HepG2 (cell line): ENCODE results near the gene TMTC2. TPM values are rescaled to one million over a fixed set of nuclear protein-coding genes. Genes with fewer than 3 reads are reported as not detected.

Experiments used
- ATAC-seq: fragments of 200-7000 bp; cut with Tn5 transposase; 3 replicates; pipeline ENCODE4 v1.9.1; 2020; ENCODE audit warnings: mild to moderate bottlenecking, moderate library complexity
- BruUV-seq: library from RNA; stranded (reverse); fragments of 400-500 nt; replicated peaks from 2 replicates; lab custom pipeline; 2021; lab: Mats Ljungman, UMichigan
- CTCF ChIA-PET: fragments of 300-600 bp; formaldehyde crosslinking; extraction: SDS; loops from one replicate; lab custom pipeline; 2021; ENCODE audit warnings: low total read pairs, inconsistent platforms, low intra/inter-chr PET ratio; lab: Yijun Ruan, JAX
- POLR2A ChIA-PET: fragments of 350-600 bp; sonication (Branson Sonifier 250); formaldehyde crosslinking; loops from one replicate; lab custom pipeline; 2020; ENCODE audit warnings: antibody characterized with exemption, inconsistent platforms; lab: Yijun Ruan, JAX
- DNase-seq: peaks from one replicate; pipeline ENCODE4 v3.0.0-alpha.2; 2015; ENCODE audit warnings: low spot score
- FAIRE-seq: peaks from 3 replicates; lab custom pipeline; 2011; peaks lifted over from hg19 to GRCh38; lab: Jason Lieb, UNC
- H2AFZ ChIP-seq: one replicate; pipeline ENCODE4 v1.6.1; 2011; ENCODE audit warnings: low read length, inconsistent platforms
- H3K27ac ChIP-seq: fragments of 300-600 bp; 3 replicates; pipeline ENCODE4 v1.8.0; 2011; ENCODE audit warnings: mixed run types, mild to moderate bottlenecking, mixed read lengths, low read length, inconsistent platforms; ENCODE audit not compliant: insufficient read depth; ENCODE audit errors: extremely low read length
- H3K27me3 ChIP-seq, 2 experiments: fragments of 200-600 bp in 1 of 2; 2 replicates in 1 of 2; 3 replicates in 1 of 2; pipeline versions ENCODE4 v1.6.0 to v1.8.0; 2011; ENCODE audit warnings: low read length in 2 of 2, mild to moderate bottlenecking in 2 of 2, moderate library complexity in 2 of 2, inconsistent platforms in 1 of 2; ENCODE audit not compliant: insufficient read depth in 2 of 2, control insufficient read depth in 1 of 2
- H3K36me3 ChIP-seq, 2 experiments: fragments of 200-600 bp in 1 of 2; replicated peaks in 1 of 2; 2 replicates in 1 of 2; 3 replicates in 1 of 2; pipeline versions ENCODE4 v1.5.1 to v1.8.0; 2011; ENCODE audit warnings: low read length in 2 of 2, inconsistent platforms in 1 of 2; ENCODE audit not compliant: insufficient read depth in 2 of 2, control insufficient read depth in 1 of 2
- H3K4me1 ChIP-seq: 2 replicates; pipeline ENCODE4 v1.5.1; 2012; ENCODE audit warnings: low read length, inconsistent platforms; ENCODE audit not compliant: insufficient read depth
- H3K4me2 ChIP-seq: 2 replicates; pipeline ENCODE4 v1.6.0; 2011; ENCODE audit warnings: low read depth, low read length, inconsistent platforms
- H3K4me3 ChIP-seq, 3 experiments: fragments of 200-600 bp in 1 of 3; sonication (generic), shearing (Covaris generic) in 1 of 3; replicated peaks in 1 of 3; 2 replicates each; pipeline ENCODE4 v1.5.1; 2011 to 2016; ENCODE audit warnings: low read length in 3 of 3, inconsistent platforms in 2 of 3, low read depth in 2 of 3, mild to moderate bottlenecking in 2 of 3, control low read depth in 1 of 3, mixed read lengths in 1 of 3; ENCODE audit not compliant: insufficient read depth in 1 of 3
- H3K79me2 ChIP-seq: one replicate; pipeline ENCODE4 v1.6.1; 2011; ENCODE audit warnings: low read length, inconsistent platforms; ENCODE audit not compliant: insufficient read depth
- H3K9ac ChIP-seq: 2 replicates; pipeline ENCODE4 v1.6.0; 2011; ENCODE audit warnings: mild to moderate bottlenecking, low read depth, low read length, inconsistent platforms; ENCODE audit not compliant: insufficient read depth
- H3K9me3 ChIP-seq: 2 replicates; pipeline ENCODE4 v1.5.1; 2012; ENCODE audit warnings: mild to moderate bottlenecking, low read length
- H4K20me1 ChIP-seq: 2 replicates; pipeline ENCODE4 v1.6.0; 2011; ENCODE audit warnings: inconsistent platforms, mild to moderate bottlenecking, low read length, moderate library complexity; ENCODE audit not compliant: insufficient read depth
- BHLHE40 ChIP-seq: IDR thresholded peaks from 2 replicates; pipeline ENCODE4 v1.6.1; 2011; ENCODE audit warnings: low read length, improper control_type of control experiment
- CC2D1A ChIP-seq: sonication (generic); formaldehyde crosslinking; IDR thresholded peaks from 2 replicates; pipeline ENCODE4 v1.8.1; 2023; ENCODE audit warnings: mild to moderate bottlenecking, missing genetic modification reagents
- DNMT1 ChIP-seq: sonication (generic); formaldehyde crosslinking; IDR thresholded peaks from 2 replicates; pipeline ENCODE4 v1.5.1; 2020; ENCODE audit warnings: mild to moderate bottlenecking, missing genetic modification reagents
- GABPB1 ChIP-seq: IDR thresholded peaks from 2 replicates; pipeline ENCODE4 v1.6.1; 2016; ENCODE audit warnings: mild to moderate bottlenecking, missing genetic modification reagents, moderate library complexity, missing compliant biosample characterization
- GLI4 ChIP-seq: sonication (generic); formaldehyde crosslinking; IDR thresholded peaks from 2 replicates; pipeline ENCODE4 v1.5.1; 2020; ENCODE audit warnings: missing genetic modification reagents, mild to moderate bottlenecking, moderate library complexity, borderline replicate concordance
- HIVEP1 ChIP-seq: sonication (generic); formaldehyde crosslinking; IDR thresholded peaks from 2 replicates; pipeline ENCODE4 v1.4.0; 2020; ENCODE audit warnings: mild to moderate bottlenecking, missing genetic modification reagents
- MAFK ChIP-seq, 2 experiments: IDR thresholded peaks in 1 of 2; conservative IDR thresholded peaks in 1 of 2; 2 replicates each; pipeline ENCODE4 v1.6.1; 2011; ENCODE audit warnings: improper control_type of control experiment in 2 of 2, low read length in 2 of 2
- NPAS2 ChIP-seq: sonication (generic); formaldehyde crosslinking; IDR thresholded peaks from 2 replicates; pipeline ENCODE4 v1.8.0; 2022; ENCODE audit warnings: mild to moderate bottlenecking, missing genetic modification reagents, borderline replicate concordance
- PCBP2 ChIP-seq: fragments of 200-400 bp; formaldehyde crosslinking; optimal IDR thresholded peaks from 2 replicates; pipeline ENCODE3; 2018; ENCODE audit warnings: low read length, low read depth; ENCODE audit not compliant: poor library complexity, severe bottlenecking
- RBFOX2 ChIP-seq: fragments of 200-400 bp; formaldehyde crosslinking; IDR thresholded peaks from 2 replicates; pipeline ENCODE4 v1.6.1; 2017; ENCODE audit warnings: low read depth, mild to moderate bottlenecking, low read length
- SAFB2 ChIP-seq: sonication (generic); formaldehyde crosslinking; IDR thresholded peaks from 2 replicates; pipeline ENCODE4 v1.5.1; 2020; ENCODE audit warnings: missing genetic modification reagents, low read depth, mild to moderate bottlenecking, borderline replicate concordance
- ZC3H4 ChIP-seq: sonication (generic); formaldehyde crosslinking; IDR thresholded peaks from 2 replicates; pipeline ENCODE4 v1.4.0; 2020; ENCODE audit warnings: missing genetic modification reagents, borderline replicate concordance
- ZNF446 ChIP-seq: sonication (generic); formaldehyde crosslinking; IDR thresholded peaks from 2 replicates; pipeline ENCODE4 v1.5.0; 2020; ENCODE audit warnings: mild to moderate bottlenecking, missing genetic modification reagents
- ZNF816 ChIP-seq: sonication (generic); formaldehyde crosslinking; IDR thresholded peaks from 2 replicates; pipeline ENCODE4 v1.8.0; 2022; ENCODE audit warnings: missing genetic modification reagents, mild to moderate bottlenecking, borderline replicate concordance
- WGBS: methylation state at CpG from one replicate; pipeline ENCODE4 v1.1.6; 2017; ENCODE audit warnings: low lambda C conversion rate; 5-methylcytosine and 5-hydroxymethylcytosine counted together
- in situ Hi-C: cut with HindIII; loops from 2 replicates; pipeline ENCODE4 v1.10.0; 2017; ENCODE audit warnings: low pct_unique_long_range_greater_than_20kb; ENCODE audit not compliant: extremely low pct_ligation_motif_present
- intact Hi-C: fragments of 100-400 bp; cut with micrococcal nuclease; formaldehyde crosslinking; loops from one replicate; pipeline ENCODE4 v1.10.0; 2022; ENCODE audit not compliant: unreplicated experiment
- polyA plus RNA-seq, 8 experiments: library from polyadenylated mRNA; depleted of rRNA in 3 of 8; stranded (reverse) in 7 of 8; unstranded in 1 of 8; fragments of >200 nt; fragmentation: Illumina TruSeq in 4 of 8; extraction: Trizol in 4 of 8; gene quantifications; 2 replicates each; pipeline versions ENCODE4 v1.2.1 to v1.2.3, GENCODE V29; 2011 to 2016; ENCODE audit warnings: low read depth in 4 of 8, missing spikeins in 1 of 8, mixed read lengths in 1 of 8; ENCODE audit not compliant: insufficient read depth in 1 of 8
- total RNA-seq, 5 experiments: library from RNA; depleted of rRNA; stranded (reverse); fragments of >200 nt; fragmentation: Illumina TruSeq; extraction: Trizol; gene quantifications; 2 replicates each; pipeline ENCODE4 v1.2.3, GENCODE V29; 2016; ENCODE audit warnings: low read depth in 1 of 5
- TF ChIP-seq, protein P1 (sequence below): sonication (generic); formaldehyde crosslinking; IDR thresholded peaks from 2 replicates; pipeline ENCODE4 v1.8.0; 2022; ENCODE audit warnings: mild to moderate bottlenecking, missing genetic modification reagents; ENCODE audit not compliant: insufficient replicate concordance

Gene TMTC2
- total and polyA plus RNA-seq, 2 of the 13 experiments (the other 11 are each of a cell fraction or from before 2014, with no cell fraction given), result 0.55 to 0.63 TPM

DNA sequence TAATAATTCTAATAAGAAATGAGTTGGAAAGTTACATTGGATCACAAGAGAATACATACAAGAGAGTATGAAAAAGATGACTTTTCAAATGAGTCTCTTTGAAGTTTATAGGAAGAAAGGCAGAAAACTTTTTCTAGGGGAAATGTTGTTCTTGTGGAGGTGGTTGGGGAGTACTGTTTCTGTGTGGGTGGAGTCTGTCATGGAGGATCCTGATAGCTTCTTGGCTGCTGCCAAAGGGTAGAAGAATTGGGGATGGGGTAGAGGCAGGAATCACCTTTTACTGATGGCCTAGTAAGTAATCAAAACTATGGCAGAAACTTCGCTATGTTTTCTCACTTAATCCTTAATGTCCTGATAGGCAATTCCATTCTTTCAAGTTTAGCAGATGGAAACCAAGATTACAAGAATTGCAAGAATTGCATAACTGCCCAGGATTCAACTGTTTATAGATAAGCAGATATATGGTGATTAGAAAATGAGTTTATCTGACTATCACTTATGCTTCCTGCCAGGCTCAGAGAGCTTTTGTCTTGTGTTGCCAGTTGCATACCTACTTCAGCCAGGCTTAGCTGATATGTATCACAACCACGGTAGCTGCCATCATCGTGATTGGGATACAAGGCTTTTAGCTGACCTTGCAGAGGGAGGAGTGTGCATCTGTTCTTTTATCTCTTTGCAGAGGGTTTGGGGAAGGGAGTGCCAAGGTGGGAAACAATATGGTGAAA lies 463.9 kb downstream of the TMTC2 start:
- Histone ChIP-seq H3K9me3 (peaks cover 7% of the 10 kb centered on the region; the same call in 1 of the 2 replicates), H2AFZ (no peak overlapping the region), H3K4me3 (no peak overlapping the region), H3K36me3 (no peaks in the 10 kb centered on the region), H3K27ac (no peak overlapping the region)
- CTCF ChIA-PET, result no interaction called here
- BruUV-seq, result no TSS peak
- WGBS, result 0% methylated on average over 3 of the region's 3 CpGs
- no peak for TF ChIP-seq NPAS2 (CRISPR knock-in tag)
- TF ChIP-seq MAFK (conservative IDR thresholded peaks at IDR 0.05 in 1 of 2, IDR thresholded peaks at IDR 0.05 in 1 of 2; ENCODE audit: low read length in 2 of 2), result 0 out of 4 replicates have a peak, but pooled peaks of 1 of the 2 experiments have one; percentile 3
- TF ChIP-seq, all 625 proteins: peak for 1
- no peak overlapping the region for H3K4me2 ChIP-seq
- H3K27me3 ChIP-seq, result no peaks in the 10 kb centered on the region
- POLR2A ChIA-PET, result no interaction called here
- H4K20me1 ChIP-seq, result no peaks in the 10 kb centered on the region
- no peaks in the 10 kb centered on the region for H3K79me2 ChIP-seq
- intact Hi-C loops, result no loop called here
- no peak overlapping the region for H3K9ac ChIP-seq
- H3K4me1 ChIP-seq, result no peaks in the 10 kb centered on the region
- no peak for ATAC-seq
- no peak for FAIRE-seq
- no peak for DNase-seq
- in situ Hi-C loops, result no loop called here

DNA sequence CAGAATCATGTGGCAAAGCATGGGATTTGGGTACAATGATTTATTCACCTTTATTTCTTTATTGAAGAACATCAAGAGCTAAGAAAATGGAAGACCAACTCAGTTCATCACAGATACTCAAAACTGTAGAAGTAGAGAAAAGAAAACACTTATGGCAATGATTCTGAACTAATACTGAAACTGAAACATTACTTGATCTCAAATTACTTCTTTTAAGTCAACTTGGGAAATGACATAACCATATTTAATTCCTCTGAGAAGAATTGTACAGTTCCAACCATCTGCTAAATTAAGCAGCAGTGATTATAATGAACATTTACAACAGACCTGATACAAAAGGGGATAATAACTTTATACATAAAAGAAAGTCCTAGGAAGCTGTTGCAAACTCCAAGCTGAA lies 466.5 kb downstream of the TMTC2 start:
- CTCF ChIA-PET, result no interaction called here
- no peak for TF ChIP-seq HIVEP1 (CRISPR knock-in tag)
- TF ChIP-seq DNMT1 (CRISPR knock-in tag), result no peak
- TF ChIP-seq, protein P1, sequence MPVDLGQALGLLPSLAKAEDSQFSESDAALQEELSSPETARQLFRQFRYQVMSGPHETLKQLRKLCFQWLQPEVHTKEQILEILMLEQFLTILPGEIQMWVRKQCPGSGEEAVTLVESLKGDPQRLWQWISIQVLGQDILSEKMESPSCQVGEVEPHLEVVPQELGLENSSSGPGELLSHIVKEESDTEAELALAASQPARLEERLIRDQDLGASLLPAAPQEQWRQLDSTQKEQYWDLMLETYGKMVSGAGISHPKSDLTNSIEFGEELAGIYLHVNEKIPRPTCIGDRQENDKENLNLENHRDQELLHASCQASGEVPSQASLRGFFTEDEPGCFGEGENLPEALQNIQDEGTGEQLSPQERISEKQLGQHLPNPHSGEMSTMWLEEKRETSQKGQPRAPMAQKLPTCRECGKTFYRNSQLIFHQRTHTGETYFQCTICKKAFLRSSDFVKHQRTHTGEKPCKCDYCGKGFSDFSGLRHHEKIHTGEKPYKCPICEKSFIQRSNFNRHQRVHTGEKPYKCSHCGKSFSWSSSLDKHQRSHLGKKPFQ (CRISPR knock-in tag), result no peak
- TF ChIP-seq PCBP2, result no peak
- no peak for TF ChIP-seq BHLHE40
- no peak for TF ChIP-seq ZNF816 (CRISPR knock-in tag)
- TF ChIP-seq GLI4 (CRISPR knock-in tag), result no peak
- TF ChIP-seq CC2D1A (CRISPR knock-in tag), result no peak
- no peak for TF ChIP-seq ZC3H4 (CRISPR knock-in tag)
- no peak for TF ChIP-seq RBFOX2
- TF ChIP-seq SAFB2 (CRISPR knock-in tag), result no peak
- no peak for TF ChIP-seq GABPB1 (CRISPR knock-in tag)
- TF ChIP-seq ZNF446 (CRISPR knock-in tag), result no peak
- BruUV-seq, result no TSS peak

More for the DNA sequence above, 466.5 kb downstream of the TMTC2 start:
- in situ Hi-C loops, result no loop called here
- no peaks in the 10 kb centered on the region for H3K9me3 ChIP-seq
- no peak overlapping the region for H3K9ac ChIP-seq
- no peak overlapping the region for H2AFZ ChIP-seq
- DNase-seq, result no peak
- no peaks in the 10 kb centered on the region for H3K79me2 ChIP-seq
- H3K4me2 ChIP-seq, result no peak overlapping the region
- ATAC-seq, result no peak
- POLR2A ChIA-PET, result no interaction called here
- H4K20me1 ChIP-seq, result no peaks in the 10 kb centered on the region
- FAIRE-seq, result no peak
- no peaks in the 10 kb centered on the region for H3K36me3 ChIP-seq
- H3K4me3 ChIP-seq, result no peak overlapping the region
- no peaks in the 10 kb centered on the region for H3K27me3 ChIP-seq
- H3K27ac ChIP-seq, result no peak overlapping the region
- H3K4me1 ChIP-seq, result no peaks in the 10 kb centered on the region
- intact Hi-C loops, result no loop called here
